Smooth muscle cell (in vitro differentiated cells): ENCODE results near the gene CLSTN2. TPM values are rescaled to one million over a fixed set of nuclear protein-coding genes. Genes with fewer than 3 reads are reported as not detected.

Source experiments
- DNase-seq: peaks from one replicate; lab custom pipeline; 2025; ENCODE audit not compliant: unreplicated experiment; lab: John Stamatoyannopoulos, UW
- H2AFZ ChIP-seq: fragments of 200-600 bp; sonication (generic); 2 replicates; pipeline ENCODE4 v1.6.0; 2016; ENCODE audit warnings: antibody characterized with exemption, low read depth, mild to moderate bottlenecking
- H3F3A ChIP-seq: fragments of 200-600 bp; sonication (generic); 2 replicates; pipeline ENCODE4 v1.6.0; 2017; ENCODE audit warnings: antibody characterized with exemption, low read depth
- H3K27ac ChIP-seq: fragments of 200-600 bp; sonication (generic); 2 replicates; pipeline ENCODE4 v1.5.1; 2016; ENCODE audit warnings: low read depth, mild to moderate bottlenecking
- H3K27me3 ChIP-seq: fragments of 200-600 bp; sonication (generic); 2 replicates; pipeline ENCODE4 v1.6.1; 2016; ENCODE audit warnings: low read depth, mild to moderate bottlenecking
- H3K36me3 ChIP-seq: fragments of 200-600 bp; sonication (generic); 2 replicates; pipeline ENCODE4 v1.5.1; 2016; ENCODE audit warnings: low read depth
- H3K4me1 ChIP-seq: fragments of 200-600 bp; sonication (generic); 2 replicates; pipeline ENCODE4 v1.5.1; 2016; ENCODE audit warnings: low read depth
- H3K4me2 ChIP-seq: fragments of 200-600 bp; sonication (generic); 2 replicates; pipeline ENCODE4 v1.6.0; 2016; ENCODE audit warnings: mild to moderate bottlenecking
- H3K4me3 ChIP-seq: fragments of 200-600 bp; sonication (generic); 2 replicates; pipeline ENCODE4 v1.5.1; 2016; ENCODE audit warnings: mild to moderate bottlenecking
- H3K79me2 ChIP-seq: fragments of 200-600 bp; sonication (generic); 2 replicates; pipeline ENCODE4 v1.6.0; 2016; ENCODE audit warnings: low read depth, mild to moderate bottlenecking
- H3K9ac ChIP-seq: fragments of 200-600 bp; sonication (generic); 2 replicates; pipeline ENCODE4 v1.6.0; 2016; ENCODE audit warnings: low read depth
- H3K9me3 ChIP-seq: fragments of 200-600 bp; sonication (generic); replicated peaks from 2 replicates; pipeline ENCODE4 v1.5.1; 2016; ENCODE audit warnings: low read depth
- H4K20me1 ChIP-seq: fragments of 200-600 bp; sonication (generic); 2 replicates; pipeline ENCODE4 v1.6.0; 2016; ENCODE audit warnings: low read depth
- CTCF ChIP-seq: fragments of 200-600 bp; sonication (generic); IDR thresholded peaks from 2 replicates; pipeline ENCODE4 v1.5.1; 2017; ENCODE audit warnings: borderline replicate concordance, mild to moderate bottlenecking, antibody characterized with exemption; ENCODE audit not compliant: insufficient read depth, poor library complexity, severe bottlenecking
- WGBS: methylation state at CpG from one replicate; pipeline ENCODE4 v1.1.7; 2016; ENCODE audit warnings: low lambda C conversion rate; 5-methylcytosine and 5-hydroxymethylcytosine counted together
- polyA plus RNA-seq: library from polyadenylated mRNA; unstranded; fragments of >200 nt; fragmentation: Nextera tagmentation; extraction: Ambion mirVana; gene quantifications from 2 replicates; pipeline ENCODE4 v1.2.1, GENCODE V29; 2016
- total RNA-seq: library from RNA; depleted of rRNA; stranded (reverse); fragments of >200 nt; gene quantifications from 2 replicates; pipeline ENCODE4 v1.2.3, GENCODE V29; 2014

The CLSTN2 gene
- total and polyA plus RNA-seq, 2 experiments from 2014 or later, result 0.91 to 1.5 TPM

DNA sequence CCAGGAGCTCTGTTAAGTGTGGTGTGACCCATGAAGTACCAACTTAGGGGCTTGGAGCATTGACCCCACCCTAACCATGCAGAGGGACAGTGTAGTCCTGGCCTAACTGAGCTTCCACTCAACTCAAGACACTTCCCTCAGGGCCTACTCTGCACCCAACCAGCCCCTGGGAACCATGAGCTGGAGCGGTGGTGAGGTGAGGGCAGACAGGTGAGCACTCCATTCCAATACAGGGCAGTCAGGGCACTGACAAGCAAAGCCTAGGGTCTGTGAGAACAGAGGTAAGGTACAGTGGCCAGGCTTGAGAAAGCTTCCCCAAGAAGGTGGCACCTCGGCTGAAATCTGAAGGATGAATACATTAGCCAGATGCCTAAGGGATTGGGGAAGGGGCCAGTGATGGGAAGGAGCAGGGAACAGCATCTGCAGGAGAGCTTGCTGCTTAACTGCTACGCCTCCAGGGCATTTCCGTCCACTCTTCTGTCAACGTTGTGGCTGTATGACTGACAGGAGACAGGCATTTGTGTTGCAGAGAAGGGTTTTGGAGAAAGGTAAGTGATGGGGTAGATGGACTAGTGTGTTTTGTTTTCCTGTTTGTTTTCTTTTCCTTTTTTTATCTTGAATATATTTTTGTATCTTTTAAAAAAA is 499.4 kb downstream of the CLSTN2 start:
- DNase-seq, result no peak
- TF ChIP-seq CTCF, result no peak

GRCh38 chr3:140436421-140436820 is 501.4 kb downstream of the CLSTN2 start:
- no peak overlapping the region for H2AFZ ChIP-seq
- no peak for TF ChIP-seq CTCF
- no peaks in the 10 kb centered on the region for H4K20me1 ChIP-seq
- WGBS, result 99% methylated on average over 4 of the region's 4 CpGs
- H3F3A ChIP-seq, result no peaks in the 10 kb centered on the region
- H3K4me1 ChIP-seq, result no peaks in the 10 kb centered on the region
- H3K79me2 ChIP-seq, result no peaks in the 10 kb centered on the region
- no peak for DNase-seq
- no peak overlapping the region for H3K4me3 ChIP-seq
- H3K9me3 ChIP-seq, result no peaks in the 10 kb centered on the region
- no peaks in the 10 kb centered on the region for H3K36me3 ChIP-seq
- no peak overlapping the region for H3K27ac ChIP-seq
- H3K27me3 ChIP-seq, result no peaks in the 10 kb centered on the region
- no peak overlapping the region for H3K4me2 ChIP-seq
- H3K9ac ChIP-seq, result no peak overlapping the region

More for the DNA sequence above, 499.4 kb downstream of the CLSTN2 start:
- no peaks in the 10 kb centered on the region for H3K79me2 ChIP-seq
- H3K36me3 ChIP-seq, result no peaks in the 10 kb centered on the region
- WGBS, result 74% methylated on average over 5 of the region's 5 CpGs
- no peak overlapping the region for H3K4me2 ChIP-seq
- H2AFZ ChIP-seq, result no peak overlapping the region
- H4K20me1 ChIP-seq, result no peaks in the 10 kb centered on the region
- H3K4me1 ChIP-seq, result no peaks in the 10 kb centered on the region
- H3K27me3 ChIP-seq, result no peaks in the 10 kb centered on the region
- H3F3A ChIP-seq, result no peaks in the 10 kb centered on the region
- H3K9ac ChIP-seq, result no peak overlapping the region
- H3K4me3 ChIP-seq, result no peak overlapping the region
- no peak overlapping the region for H3K27ac ChIP-seq
- H3K9me3 ChIP-seq, result no peaks in the 10 kb centered on the region

DNA sequence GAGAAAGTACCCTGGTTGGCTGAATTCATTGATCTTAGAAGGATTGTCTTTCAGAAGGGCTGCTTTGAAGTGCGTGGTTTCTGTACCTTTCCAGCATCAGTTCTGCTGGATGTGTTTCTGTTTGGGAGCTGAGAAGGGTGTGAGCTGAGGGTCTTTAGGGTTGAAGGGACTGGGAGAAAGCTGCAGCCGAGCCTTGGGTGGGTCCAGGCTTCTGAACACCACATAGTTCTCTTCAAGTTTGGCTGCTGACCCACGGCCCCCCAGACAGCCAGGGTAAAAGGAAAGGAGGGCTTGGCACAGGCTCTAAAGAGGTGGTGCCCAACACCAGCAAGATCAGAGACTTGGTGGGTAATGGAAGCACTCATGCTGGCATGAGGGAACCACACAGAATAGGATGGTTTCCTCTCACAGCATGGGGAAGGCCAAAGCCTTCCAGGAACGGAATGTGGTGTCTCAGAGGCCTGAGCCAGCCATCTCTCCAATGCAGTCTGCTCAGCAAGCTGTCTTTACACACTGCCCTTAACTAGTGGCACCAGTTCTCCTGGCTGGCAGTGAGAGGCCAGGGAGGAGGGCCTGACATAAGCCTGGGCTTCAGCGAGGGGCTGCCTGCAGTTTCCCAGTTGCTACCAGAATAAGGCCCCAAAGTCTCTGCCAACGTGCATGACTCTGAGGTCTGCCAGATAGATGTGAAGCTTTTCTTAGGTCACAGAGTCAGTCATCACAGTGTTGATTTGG is 503.9 kb downstream of the CLSTN2 start:
- Histone ChIP-seq H3K27me3 (no peaks in the 10 kb centered on the region), H3K9ac (no peak overlapping the region), H4K20me1 (no peaks in the 10 kb centered on the region), H3K36me3 (no peaks in the 10 kb centered on the region), H3K4me2 (no peak overlapping the region), H2AFZ (no peak overlapping the region), H3F3A (no peaks in the 10 kb centered on the region), H3K4me1 (no peaks in the 10 kb centered on the region), H3K9me3 (no peaks in the 10 kb centered on the region), H3K79me2 (no peaks in the 10 kb centered on the region), H3K4me3 (no peak overlapping the region), H3K27ac (no peak overlapping the region)
- TF ChIP-seq CTCF, result no peak
- WGBS, result 83% methylated on average over 6 of the region's 6 CpGs
- no peak for DNase-seq
